Lower lobe of right lung (tissue), 2 donors: ENCODE results near the gene INPP5E. TPM values are rescaled to one million over a fixed set of nuclear protein-coding genes. Genes with fewer than 3 reads are reported as not detected.

Source experiments
- ATAC-seq, 2 donors: fragments of 200-7000 bp; cut with Tn5 transposase; one replicate each; pipeline ENCODE4 v1.9.1; 2020 to 2022; ENCODE audit warnings: mild to moderate bottlenecking in 2 of 2, moderate library complexity in 2 of 2
- DNase-seq: peaks from one replicate; pipeline ENCODE4 v3.0.0-alpha.2; 2020
- H3K27ac ChIP-seq: fragments of 200-600 bp; one replicate; pipeline ENCODE4 v1.8.0; 2022
- H3K27me3 ChIP-seq: fragments of 200-600 bp; one replicate; pipeline ENCODE4 v1.8.0; 2022; ENCODE audit warnings: low read depth
- H3K36me3 ChIP-seq: fragments of 200-600 bp; one replicate; pipeline ENCODE4 v1.8.0; 2022; ENCODE audit warnings: mild to moderate bottlenecking
- H3K4me1 ChIP-seq: fragments of 200-600 bp; one replicate; pipeline ENCODE4 v1.8.0; 2022
- H3K4me3 ChIP-seq: fragments of 200-600 bp; one replicate; pipeline ENCODE4 v1.8.0; 2022; ENCODE audit warnings: mild to moderate bottlenecking
- H3K9me3 ChIP-seq: fragments of 200-600 bp; one replicate; pipeline ENCODE4 v1.8.0; 2022
- CTCF ChIP-seq: fragments of 200-600 bp; IDR thresholded peaks from one replicate; pipeline ENCODE4 v1.8.0; 2022; ENCODE audit warnings: antibody characterized with exemption, mild to moderate bottlenecking
- intact Hi-C: fragments of 100-400 bp; cut with DNase I; formaldehyde crosslinking; loops from one replicate; pipeline ENCODE4 v1.11.0; 2022
- total RNA-seq: library from RNA; stranded (reverse); fragmentation: NEBNext Ultra II Directional; extraction: Animal tissue kit (Norgen Biotek cat#: 25700); gene quantifications from one replicate; pipeline ENCODE4 v1.2.1, GENCODE V29; 2021
- donor health status: DM: no; HTN: yes; CAD: no; lungs with severe emphysema.

The INPP5E gene
- total RNA-seq, 1 donor from 2014 or later = 13.8 TPM

- H3K27me3 ChIP-seq = no peaks in the 10 kb centered on the region
- DNase-seq = no peak
- no peak for ATAC-seq
- intact Hi-C loops = no loop called here
- H3K4me1 ChIP-seq = no peaks in the 10 kb centered on the region
- no peak overlapping the region for H3K4me3 ChIP-seq
- TF ChIP-seq CTCF = no peak
- peaks cover 100% of the 10 kb centered on the region for H3K36me3 ChIP-seq
- H3K9me3 ChIP-seq = no peaks in the 10 kb centered on the region
- H3K27ac ChIP-seq = no peak overlapping the region
Observed at GRCh38 chr9:136464241-136464640, 24.6 kb upstream of the INPP5E start.

- Histone ChIP-seq H3K4me3 (no peak overlapping the region), H3K36me3 (peaks cover 100% of the 10 kb centered on the region), H3K27ac (no peak overlapping the region), H3K9me3 (no peaks in the 10 kb centered on the region), H3K27me3 (no peaks in the 10 kb centered on the region), H3K4me1 (no peaks in the 10 kb centered on the region)
- no peak for TF ChIP-seq CTCF
- intact Hi-C loops = no loop called here
- DNase-seq = no peak
- ATAC-seq = no peak
Observed at GRCh38 chr9:136463578-136463977, 23.9 kb upstream of the INPP5E start.

GRCh38 chr9:136462664-136463063 is 23.0 kb upstream of the INPP5E start:
- Histone ChIP-seq H3K4me1 (no peaks in the 10 kb centered on the region), H3K27me3 (no peaks in the 10 kb centered on the region), H3K36me3 (peaks cover 100% of the 10 kb centered on the region), H3K4me3 (no peak overlapping the region), H3K27ac (no peak overlapping the region), H3K9me3 (no peaks in the 10 kb centered on the region)
- ATAC-seq (no peak), DNase-seq (no peak)
- intact Hi-C loops = no loop called here
- no peak for TF ChIP-seq CTCF

GRCh38 chr9:136460772-136461325 is 21.2 kb upstream of the INPP5E start:
- Histone ChIP-seq H3K9me3 (no peaks in the 10 kb centered on the region), H3K27me3 (no peaks in the 10 kb centered on the region), H3K27ac (no peak overlapping the region), H3K4me1 (no peaks in the 10 kb centered on the region), H3K36me3 (peaks cover 100% of the 10 kb centered on the region), H3K4me3 (no peak overlapping the region)
- intact Hi-C loops = no loop called here
- no peak for TF ChIP-seq CTCF
- DNase-seq (no peak), ATAC-seq (no peak)

GRCh38 chr9:136459425-136459824 is 19.8 kb upstream of the INPP5E start:
- H3K27me3 ChIP-seq = no peaks in the 10 kb centered on the region
- no peak for TF ChIP-seq CTCF
- no peak overlapping the region for H3K4me3 ChIP-seq
- no peak overlapping the region for H3K27ac ChIP-seq
- ATAC-seq = no peak
- H3K9me3 ChIP-seq = no peaks in the 10 kb centered on the region
- peaks cover 100% of the 10 kb centered on the region for H3K36me3 ChIP-seq
- intact Hi-C loops = no loop called here
- DNase-seq = no peak
- H3K4me1 ChIP-seq = no peaks in the 10 kb centered on the region

GRCh38 chr9:136457326-136457725 is 17.7 kb upstream of the INPP5E start:
- no peak for TF ChIP-seq CTCF
- intact Hi-C loops = no loop called here
- no peaks in the 10 kb centered on the region for H3K4me1 ChIP-seq
- H3K27ac ChIP-seq = no peak overlapping the region
- no peak overlapping the region for H3K4me3 ChIP-seq
- DNase-seq (no peak), ATAC-seq (no peak)
- no peaks in the 10 kb centered on the region for H3K27me3 ChIP-seq
- H3K36me3 ChIP-seq = peaks cover 98% of the 10 kb centered on the region
- no peaks in the 10 kb centered on the region for H3K9me3 ChIP-seq
